IMR-90 (cell line): ENCODE data around the gene RNF186.

Experiments
- MAFK ChIP-seq: IDR thresholded peaks from 2 replicates; pipeline ENCODE4 v1.6.1; 2012; ENCODE audit warnings: low read depth, low read length, improper control_type of control experiment
- MAZ ChIP-seq: IDR thresholded peaks from 2 replicates; pipeline ENCODE4 v1.6.1; 2012; ENCODE audit warnings: low read depth, mild to moderate bottlenecking, low read length, improper control_type of control experiment, moderate library complexity, borderline replicate concordance
- MXI1 ChIP-seq: IDR thresholded peaks from 2 replicates; pipeline ENCODE4 v1.6.1; 2012; ENCODE audit warnings: low read depth, mild to moderate bottlenecking, low read length, moderate library complexity, borderline replicate concordance
- POLR2A ChIP-seq: IDR thresholded peaks from 2 replicates; pipeline ENCODE4 v1.6.1; 2012; ENCODE audit warnings: mild to moderate bottlenecking, low read depth, low read length
- RAD21 ChIP-seq: IDR thresholded peaks from 2 replicates; pipeline ENCODE4 v1.6.1; 2012; ENCODE audit warnings: low read length, improper control_type of control experiment
- RCOR1 ChIP-seq: IDR thresholded peaks from 2 replicates; pipeline ENCODE4 v1.6.1; 2012; ENCODE audit warnings: mild to moderate bottlenecking, low read length, improper control_type of control experiment; ENCODE audit not compliant: insufficient replicate concordance
- RFX5 ChIP-seq: IDR thresholded peaks from 2 replicates; pipeline ENCODE4 v1.8.0; 2012; ENCODE audit warnings: low read depth, mild to moderate bottlenecking, low read length, moderate library complexity
- SMC3 ChIP-seq: fragments of 150-350 bp; IDR thresholded peaks from 2 replicates; pipeline ENCODE4 v1.6.1; 2016; ENCODE audit warnings: low read depth, mild to moderate bottlenecking, antibody characterized with exemption, low read length, moderate library complexity
- TF ChIP-seq, protein P1 (sequence below): conservative IDR thresholded peaks from 2 replicates; pipeline ENCODE4 v1.5.1; 2012; ENCODE audit warnings: mild to moderate bottlenecking, low read depth, low read length, improper control_type of control experiment
- TF ChIP-seq, protein P2 (sequence below): fragments of 150-350 bp; IDR thresholded peaks from 2 replicates; pipeline ENCODE4 v1.6.1; 2017; ENCODE audit warnings: mild to moderate bottlenecking, antibody characterized with exemption, low read length, low read depth

DNA sequence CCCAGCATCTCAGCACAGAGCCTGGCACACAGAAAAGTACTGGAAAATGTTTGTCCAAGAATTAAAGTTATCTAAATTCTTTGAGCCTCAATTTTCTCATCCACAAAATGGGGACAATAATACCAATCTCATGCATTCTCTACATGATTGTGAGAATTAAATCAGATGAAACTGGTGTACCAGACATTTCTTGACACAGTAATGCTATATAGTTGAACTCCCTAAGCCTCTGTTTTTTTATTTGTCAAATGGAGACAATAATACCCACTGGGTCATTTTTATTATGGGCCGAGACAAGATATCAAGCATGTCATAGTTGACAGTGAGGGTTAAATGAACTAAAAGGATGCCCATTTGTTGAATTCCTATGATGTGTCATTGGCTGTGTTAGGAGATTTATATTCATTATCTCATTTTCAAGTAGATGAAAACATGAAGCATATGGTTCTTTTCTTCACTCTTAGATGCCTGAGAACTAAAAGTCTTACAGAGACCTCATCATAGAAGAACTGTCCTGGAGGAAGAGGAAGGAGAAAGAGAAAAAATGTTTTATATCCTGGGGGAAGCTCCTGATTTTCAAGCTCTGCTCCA lies 49.6 kb upstream of the RNF186 start:
- TF ChIP-seq, protein P1, sequence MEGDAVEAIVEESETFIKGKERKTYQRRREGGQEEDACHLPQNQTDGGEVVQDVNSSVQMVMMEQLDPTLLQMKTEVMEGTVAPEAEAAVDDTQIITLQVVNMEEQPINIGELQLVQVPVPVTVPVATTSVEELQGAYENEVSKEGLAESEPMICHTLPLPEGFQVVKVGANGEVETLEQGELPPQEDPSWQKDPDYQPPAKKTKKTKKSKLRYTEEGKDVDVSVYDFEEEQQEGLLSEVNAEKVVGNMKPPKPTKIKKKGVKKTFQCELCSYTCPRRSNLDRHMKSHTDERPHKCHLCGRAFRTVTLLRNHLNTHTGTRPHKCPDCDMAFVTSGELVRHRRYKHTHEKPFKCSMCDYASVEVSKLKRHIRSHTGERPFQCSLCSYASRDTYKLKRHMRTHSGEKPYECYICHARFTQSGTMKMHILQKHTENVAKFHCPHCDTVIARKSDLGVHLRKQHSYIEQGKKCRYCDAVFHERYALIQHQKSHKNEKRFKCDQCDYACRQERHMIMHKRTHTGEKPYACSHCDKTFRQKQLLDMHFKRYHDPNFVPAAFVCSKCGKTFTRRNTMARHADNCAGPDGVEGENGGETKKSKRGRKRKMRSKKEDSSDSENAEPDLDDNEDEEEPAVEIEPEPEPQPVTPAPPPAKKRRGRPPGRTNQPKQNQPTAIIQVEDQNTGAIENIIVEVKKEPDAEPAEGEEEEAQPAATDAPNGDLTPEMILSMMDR = no peak
- TF ChIP-seq, protein P2, sequence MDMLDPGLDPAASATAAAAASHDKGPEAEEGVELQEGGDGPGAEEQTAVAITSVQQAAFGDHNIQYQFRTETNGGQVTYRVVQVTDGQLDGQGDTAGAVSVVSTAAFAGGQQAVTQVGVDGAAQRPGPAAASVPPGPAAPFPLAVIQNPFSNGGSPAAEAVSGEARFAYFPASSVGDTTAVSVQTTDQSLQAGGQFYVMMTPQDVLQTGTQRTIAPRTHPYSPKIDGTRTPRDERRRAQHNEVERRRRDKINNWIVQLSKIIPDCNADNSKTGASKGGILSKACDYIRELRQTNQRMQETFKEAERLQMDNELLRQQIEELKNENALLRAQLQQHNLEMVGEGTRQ = no peak
- no peak for TF ChIP-seq RFX5
- no peak for TF ChIP-seq RAD21
- no peak for TF ChIP-seq RCOR1
- TF ChIP-seq POLR2A = no peak
- TF ChIP-seq MAZ = no peak
- TF ChIP-seq MXI1 = no peak
- no peak for TF ChIP-seq MAFK
- TF ChIP-seq SMC3 = no peak
